ENCODE measurements around the gene AKTIP. TPM values are rescaled to one million over a fixed set of nuclear protein-coding genes. Genes with fewer than 3 reads are reported as not detected.

The AKTIP gene
- polyA plus RNA-seq, 2 donors = 22.5 to 27.2 TPM

GRCh38 chr16:53534206-53534605 lies 31.2 kb upstream of the AKTIP start:
- H3K4me1 ChIP-seq (ENCODE audit: control insufficient read depth in 2 of 2, insufficient read depth in 2 of 2, low read length in 1 of 2) = no peaks in the 10 kb centered on the region
- no peak overlapping the region for H3K27ac ChIP-seq (ENCODE audit: low read depth in 2 of 2, low read length in 1 of 2)
- no peaks in the 10 kb centered on the region for H3K36me3 ChIP-seq (ENCODE audit: control insufficient read depth in 2 of 2, insufficient read depth in 2 of 2, low read length in 1 of 2)
- no peak overlapping the region for H3K4me3 ChIP-seq (ENCODE audit: low read depth in 1 of 2, low read length in 2 of 2)
- H3K27me3 ChIP-seq (ENCODE audit: control insufficient read depth in 1 of 2, insufficient read depth in 2 of 2, low read length in 2 of 2) = no peaks in the 10 kb centered on the region
- whole genome bisulfite sequencing, 2 donors = 82 to 83% methylated on average over 2 of the region's 2 CpGs
- H3K9me3 ChIP-seq (ENCODE audit: control insufficient read depth in 2 of 2, insufficient read depth in 1 of 2, low read depth in 1 of 2, low read length in 1 of 2) = peaks cover 0 to 3% of the 10 kb centered on the region in 2 donors

GRCh38 chr16:53530741-53531140 lies 27.7 kb upstream of the AKTIP start:
- H3K36me3 ChIP-seq (ENCODE audit: control insufficient read depth in 2 of 2, insufficient read depth in 2 of 2, low read length in 1 of 2) = no peaks in the 10 kb centered on the region
- H3K9me3 ChIP-seq (ENCODE audit: control insufficient read depth in 2 of 2, insufficient read depth in 1 of 2, low read depth in 1 of 2, low read length in 1 of 2) = peaks cover 0 to 3% of the 10 kb centered on the region in 2 donors
- no peak overlapping the region for H3K27ac ChIP-seq (ENCODE audit: low read depth in 2 of 2, low read length in 1 of 2)
- no peak overlapping the region for H3K4me3 ChIP-seq (ENCODE audit: low read depth in 1 of 2, low read length in 2 of 2)
- no peaks in the 10 kb centered on the region for H3K4me1 ChIP-seq (ENCODE audit: control insufficient read depth in 2 of 2, insufficient read depth in 2 of 2, low read length in 1 of 2)
- WGBS, 2 donors = 61 to 64% methylated on average over 1 of the region's 1 CpG
- H3K27me3 ChIP-seq (ENCODE audit: control insufficient read depth in 1 of 2, insufficient read depth in 2 of 2, low read length in 2 of 2) = no peaks in the 10 kb centered on the region

GRCh38 chr16:53530046-53530445 lies 27.0 kb upstream of the AKTIP start:
- peaks cover 0 to 3% of the 10 kb centered on the region in 2 donors for H3K9me3 ChIP-seq (ENCODE audit: control insufficient read depth in 2 of 2, insufficient read depth in 1 of 2, low read depth in 1 of 2, low read length in 1 of 2)
- H3K4me3 ChIP-seq (ENCODE audit: low read depth in 1 of 2, low read length in 2 of 2) = no peak overlapping the region
- 63 to 69% methylated on average over 10 of the region's 10 CpGs for WGBS, 2 donors
- H3K4me1 ChIP-seq (ENCODE audit: control insufficient read depth in 2 of 2, insufficient read depth in 2 of 2, low read length in 1 of 2) = no peaks in the 10 kb centered on the region
- no peaks in the 10 kb centered on the region for H3K27me3 ChIP-seq (ENCODE audit: control insufficient read depth in 1 of 2, insufficient read depth in 2 of 2, low read length in 2 of 2)
- H3K36me3 ChIP-seq (ENCODE audit: control insufficient read depth in 2 of 2, insufficient read depth in 2 of 2, low read length in 1 of 2) = no peaks in the 10 kb centered on the region
- H3K27ac ChIP-seq (ENCODE audit: low read depth in 2 of 2, low read length in 1 of 2) = no peak overlapping the region

GRCh38 chr16:53529513-53529912 lies 26.5 kb upstream of the AKTIP start:
- Histone ChIP-seq H3K36me3 (ENCODE audit: control insufficient read depth in 2 of 2, insufficient read depth in 2 of 2, low read length in 1 of 2) (no peaks in the 10 kb centered on the region), H3K9me3 (ENCODE audit: control insufficient read depth in 2 of 2, insufficient read depth in 1 of 2, low read depth in 1 of 2, low read length in 1 of 2) (peaks cover 0 to 3% of the 10 kb centered on the region in 2 donors), H3K27me3 (ENCODE audit: control insufficient read depth in 1 of 2, insufficient read depth in 2 of 2, low read length in 2 of 2) (no peaks in the 10 kb centered on the region), H3K4me3 (ENCODE audit: low read depth in 1 of 2, low read length in 2 of 2) (no peak overlapping the region), H3K27ac (ENCODE audit: low read depth in 2 of 2, low read length in 1 of 2) (no peak overlapping the region), H3K4me1 (ENCODE audit: control insufficient read depth in 2 of 2, insufficient read depth in 2 of 2, low read length in 1 of 2) (no peaks in the 10 kb centered on the region)
- 70 to 86% methylated on average over 14 of the region's 14 CpGs for WGBS, 2 donors

GRCh38 chr16:53528797-53529196 lies 25.8 kb upstream of the AKTIP start:
- H3K9me3 ChIP-seq (ENCODE audit: control insufficient read depth in 2 of 2, insufficient read depth in 1 of 2, low read depth in 1 of 2, low read length in 1 of 2) = peaks cover 0 to 3% of the 10 kb centered on the region in 2 donors
- no peaks in the 10 kb centered on the region for H3K4me1 ChIP-seq (ENCODE audit: control insufficient read depth in 2 of 2, insufficient read depth in 2 of 2, low read length in 1 of 2)
- no peaks in the 10 kb centered on the region for H3K27me3 ChIP-seq (ENCODE audit: control insufficient read depth in 1 of 2, insufficient read depth in 2 of 2, low read length in 2 of 2)
- H3K36me3 ChIP-seq (ENCODE audit: control insufficient read depth in 2 of 2, insufficient read depth in 2 of 2, low read length in 1 of 2) = no peaks in the 10 kb centered on the region
- no peak overlapping the region for H3K27ac ChIP-seq (ENCODE audit: low read depth in 2 of 2, low read length in 1 of 2)
- no peak overlapping the region for H3K4me3 ChIP-seq (ENCODE audit: low read depth in 1 of 2, low read length in 2 of 2)
- WGBS, 2 donors = 92 to 93% methylated on average over 6 of the region's 6 CpGs

GRCh38 chr16:53523971-53524548 lies 21.1 kb upstream of the AKTIP start:
- 83 to 94% methylated on average over 15 of the region's 15 CpGs for WGBS, 2 donors
- Histone ChIP-seq H3K9me3 (ENCODE audit: control insufficient read depth in 2 of 2, insufficient read depth in 1 of 2, low read depth in 1 of 2, low read length in 1 of 2) (no peaks in the 10 kb centered on the region), H3K27me3 (ENCODE audit: control insufficient read depth in 1 of 2, insufficient read depth in 2 of 2, low read length in 2 of 2) (no peaks in the 10 kb centered on the region), H3K4me3 (ENCODE audit: low read depth in 1 of 2, low read length in 2 of 2) (no peak overlapping the region), H3K36me3 (ENCODE audit: control insufficient read depth in 2 of 2, insufficient read depth in 2 of 2, low read length in 1 of 2) (no peaks in the 10 kb centered on the region), H3K27ac (ENCODE audit: low read depth in 2 of 2, low read length in 1 of 2) (no peak overlapping the region), H3K4me1 (ENCODE audit: control insufficient read depth in 2 of 2, insufficient read depth in 2 of 2, low read length in 1 of 2) (peaks cover 0 to 3% of the 10 kb centered on the region in 2 donors)

- no peaks in the 10 kb centered on the region for H3K9me3 ChIP-seq (ENCODE audit: control insufficient read depth in 2 of 2, insufficient read depth in 1 of 2, low read depth in 1 of 2, low read length in 1 of 2)
- H3K4me1 ChIP-seq (ENCODE audit: control insufficient read depth in 2 of 2, insufficient read depth in 2 of 2, low read length in 1 of 2) = peaks cover 0 to 3% of the 10 kb centered on the region in 2 donors
- no peak overlapping the region for H3K4me3 ChIP-seq (ENCODE audit: low read depth in 1 of 2, low read length in 2 of 2)
- H3K27ac ChIP-seq (ENCODE audit: low read depth in 2 of 2, low read length in 1 of 2) = no peak overlapping the region
- H3K27me3 ChIP-seq (ENCODE audit: control insufficient read depth in 1 of 2, insufficient read depth in 2 of 2, low read length in 2 of 2) = no peaks in the 10 kb centered on the region
- 94% methylated on average over 21 of the region's 21 CpGs for WGBS, 2 donors
- no peaks in the 10 kb centered on the region for H3K36me3 ChIP-seq (ENCODE audit: control insufficient read depth in 2 of 2, insufficient read depth in 2 of 2, low read length in 1 of 2)
Observed at GRCh38 chr16:53523126-53523804, 20.3 kb upstream of the AKTIP start.

- Histone ChIP-seq H3K4me1 (ENCODE audit: control insufficient read depth in 2 of 2, insufficient read depth in 2 of 2, low read length in 1 of 2) (peaks cover 0 to 3% of the 10 kb centered on the region in 2 donors), H3K9me3 (ENCODE audit: control insufficient read depth in 2 of 2, insufficient read depth in 1 of 2, low read depth in 1 of 2, low read length in 1 of 2) (no peaks in the 10 kb centered on the region), H3K4me3 (ENCODE audit: low read depth in 1 of 2, low read length in 2 of 2) (no peak overlapping the region), H3K27me3 (ENCODE audit: control insufficient read depth in 1 of 2, insufficient read depth in 2 of 2, low read length in 2 of 2) (no peaks in the 10 kb centered on the region), H3K27ac (ENCODE audit: low read depth in 2 of 2, low read length in 1 of 2) (peak overlapping the region; percentile 52), H3K36me3 (ENCODE audit: control insufficient read depth in 2 of 2, insufficient read depth in 2 of 2, low read length in 1 of 2) (no peaks in the 10 kb centered on the region)
- 88 to 89% methylated on average over 8 of the region's 8 CpGs for WGBS, 2 donors
Observed at GRCh38 chr16:53519417-53520091, 16.5 kb upstream of the AKTIP start.

- H3K9me3 ChIP-seq (ENCODE audit: control insufficient read depth in 2 of 2, insufficient read depth in 1 of 2, low read depth in 1 of 2, low read length in 1 of 2) = no peaks in the 10 kb centered on the region
- 67 to 69% methylated on average over 19 of the region's 19 CpGs for WGBS, 2 donors
- peaks cover 0 to 3% of the 10 kb centered on the region in 2 donors for H3K4me1 ChIP-seq (ENCODE audit: control insufficient read depth in 2 of 2, insufficient read depth in 2 of 2, low read length in 1 of 2)
- peak overlapping the region; percentile 52 to 56 for H3K27ac ChIP-seq (ENCODE audit: low read depth in 2 of 2, low read length in 1 of 2)
- H3K27me3 ChIP-seq (ENCODE audit: control insufficient read depth in 1 of 2, insufficient read depth in 2 of 2, low read length in 2 of 2) = no peaks in the 10 kb centered on the region
- H3K4me3 ChIP-seq (ENCODE audit: low read depth in 1 of 2, low read length in 2 of 2) = no peak overlapping the region
- H3K36me3 ChIP-seq (ENCODE audit: control insufficient read depth in 2 of 2, insufficient read depth in 2 of 2, low read length in 1 of 2) = no peaks in the 10 kb centered on the region
Observed at GRCh38 chr16:53518550-53519416, 15.8 kb upstream of the AKTIP start.

All from esophagus (tissue), 2 donors.